ENCODE results near the gene NRXN3. TPM values are rescaled to one million over a fixed set of nuclear protein-coding genes. Genes with fewer than 3 reads are reported as not detected.

NRXN3 gene
- total RNA-seq, 2 experiments from 2014 or later: not detected

DNA sequence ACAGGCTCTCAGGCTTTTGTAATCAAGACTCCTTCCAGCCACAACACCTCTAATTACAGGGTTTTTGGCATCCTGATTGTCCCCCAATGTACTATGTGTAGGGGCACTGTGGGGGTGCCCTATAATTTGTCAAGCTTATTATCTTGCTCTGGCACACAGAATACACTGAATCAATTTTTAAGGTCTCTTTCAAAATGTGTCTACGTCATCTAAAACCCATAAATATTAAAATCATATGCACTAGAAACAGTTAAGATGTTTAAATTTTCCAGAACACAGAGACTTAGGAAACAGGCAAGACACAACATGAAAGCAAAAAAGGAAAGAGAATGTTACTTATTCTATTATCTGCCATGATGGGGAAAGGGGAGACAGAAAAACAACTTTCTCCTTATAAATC is 665.7 kb downstream of the NRXN3 start:
- intact Hi-C loops (cut with micrococcal nuclease): no loop called here
- ChIA-PET CTCF (no interaction called here), POLR2A (no interaction called here)
- no peak for DNase-seq
- no peaks in the 10 kb centered on the region for H3K27me3 Mint-ChIP-seq
- H3K36me3 Mint-ChIP-seq: no peaks in the 10 kb centered on the region
- H3K4me1 Mint-ChIP-seq (ENCODE audit: low read depth): no peaks in the 10 kb centered on the region
- H3K27ac Mint-ChIP-seq: no peak overlapping the region
- H3K4me3 Mint-ChIP-seq: no peak overlapping the region
- no peaks in the 10 kb centered on the region for H3K9me3 Mint-ChIP-seq

DNA sequence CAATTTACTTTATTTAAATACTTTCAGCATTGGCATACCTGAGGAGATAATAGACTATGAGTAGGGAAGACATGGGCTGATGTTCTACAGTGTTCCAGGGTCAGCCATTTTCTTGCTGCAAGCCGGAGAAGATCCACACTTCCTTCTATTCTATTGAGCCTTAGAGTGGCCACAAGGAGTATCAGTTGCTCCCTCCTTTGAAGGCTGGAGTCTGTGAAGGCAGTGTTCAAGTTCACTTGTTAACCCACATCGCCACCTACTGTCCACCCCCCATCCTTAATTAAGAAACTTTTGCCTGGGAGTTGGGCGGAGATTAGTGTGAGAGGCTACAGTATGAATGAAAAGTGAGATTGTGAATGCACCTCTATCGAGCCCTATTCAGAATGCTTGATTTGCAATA is 666.6 kb downstream of the NRXN3 start:
- Mint-ChIP-seq H3K4me1 (ENCODE audit: low read depth) (no peaks in the 10 kb centered on the region), H3K27me3 (no peaks in the 10 kb centered on the region), H3K4me3 (no peak overlapping the region), H3K36me3 (no peaks in the 10 kb centered on the region), H3K9me3 (no peaks in the 10 kb centered on the region), H3K27ac (no peak overlapping the region)
- DNase-seq: peak; percentile 20
- ChIA-PET CTCF (no interaction called here), POLR2A (no interaction called here)
- intact Hi-C loops (cut with micrococcal nuclease): no loop called here

DNA sequence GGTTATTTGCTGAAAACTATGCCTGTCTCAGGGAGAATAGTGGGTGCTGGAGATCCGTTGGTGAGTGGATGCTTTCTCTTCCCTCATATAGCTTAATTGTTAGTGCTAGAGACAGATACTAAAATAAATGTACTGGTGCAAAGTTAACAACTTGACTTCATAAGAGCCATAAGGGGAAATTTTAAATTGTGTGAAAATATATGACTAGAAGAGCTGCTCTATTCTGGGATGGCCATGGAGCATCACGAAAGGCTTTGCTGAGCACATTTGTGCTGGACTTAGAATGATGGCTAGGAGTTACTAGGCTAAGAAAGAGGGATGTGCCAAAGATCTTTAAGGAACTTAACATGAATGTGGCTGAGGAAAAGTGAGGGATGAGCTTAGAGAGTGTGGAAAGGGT is 668.8 kb downstream of the NRXN3 start:
- H3K36me3 Mint-ChIP-seq: no peaks in the 10 kb centered on the region
- ChIA-PET CTCF (interaction anchor here (0.6 kb wide), 1 partner anchor 10 kb away, joined by 3 read pairs; no protein-coding TSS in a partner anchor), POLR2A (no interaction called here)
- no peak overlapping the region for H3K27ac Mint-ChIP-seq
- DNase-seq: no peak
- intact Hi-C loops (cut with micrococcal nuclease): no loop called here
- no peaks in the 10 kb centered on the region for H3K4me1 Mint-ChIP-seq (ENCODE audit: low read depth)
- no peaks in the 10 kb centered on the region for H3K27me3 Mint-ChIP-seq
- no peaks in the 10 kb centered on the region for H3K9me3 Mint-ChIP-seq
- H3K4me3 Mint-ChIP-seq: no peak overlapping the region

DNA sequence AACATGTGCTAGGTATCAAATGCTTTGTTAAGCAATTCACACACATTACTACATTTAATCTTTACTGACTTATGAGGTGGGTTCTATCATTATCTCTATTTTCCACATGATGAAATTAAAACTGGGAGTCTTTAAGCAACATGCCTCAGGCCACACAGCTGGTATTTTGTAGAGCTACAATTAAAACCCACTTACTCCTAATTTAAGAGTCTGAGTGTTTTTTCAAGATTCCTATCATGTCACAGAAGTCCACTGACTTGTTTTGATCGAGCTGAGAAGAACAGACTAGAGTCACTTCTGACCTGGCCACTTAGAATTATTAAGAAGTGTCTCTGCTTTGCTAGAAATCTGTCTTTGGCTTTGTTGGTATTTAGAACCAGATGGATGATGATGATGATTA is 670.7 kb downstream of the NRXN3 start:
- DNase-seq: no peak
- ChIA-PET POLR2A (no interaction called here), CTCF (no interaction called here)
- no peak overlapping the region for H3K27ac Mint-ChIP-seq
- no peaks in the 10 kb centered on the region for H3K27me3 Mint-ChIP-seq
- no peaks in the 10 kb centered on the region for H3K9me3 Mint-ChIP-seq
- no peaks in the 10 kb centered on the region for H3K4me1 Mint-ChIP-seq (ENCODE audit: low read depth)
- intact Hi-C loops (cut with micrococcal nuclease): no loop called here
- no peaks in the 10 kb centered on the region for H3K36me3 Mint-ChIP-seq
- H3K4me3 Mint-ChIP-seq: no peak overlapping the region

DNA sequence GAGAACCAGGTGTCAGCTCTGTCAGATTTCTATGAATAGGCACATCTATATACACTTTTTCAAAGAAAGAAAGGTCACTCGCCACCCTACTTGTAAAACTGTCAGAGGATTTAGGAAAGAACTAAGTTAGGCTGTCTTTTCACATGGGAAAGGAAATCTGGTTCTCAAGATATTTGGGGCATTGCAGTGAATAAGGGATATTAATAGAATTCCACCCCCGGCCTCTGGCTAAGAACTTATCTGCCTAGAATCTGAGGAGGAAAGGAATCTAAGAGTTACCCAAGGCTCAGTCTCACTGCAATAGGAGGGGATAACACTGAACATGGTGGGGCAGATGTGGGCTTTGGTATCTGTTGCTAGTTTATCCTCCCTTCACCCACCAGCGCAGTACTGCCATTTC is 677.6 kb downstream of the NRXN3 start:
- H3K27ac Mint-ChIP-seq: no peak overlapping the region
- intact Hi-C loops (cut with micrococcal nuclease): no loop called here
- CTCF ChIA-PET: no interaction called here
- H3K4me3 Mint-ChIP-seq: no peak overlapping the region
- H3K4me1 Mint-ChIP-seq (ENCODE audit: low read depth): no peaks in the 10 kb centered on the region
- H3K9me3 Mint-ChIP-seq: no peaks in the 10 kb centered on the region
- POLR2A ChIA-PET: no interaction called here
- H3K36me3 Mint-ChIP-seq: no peaks in the 10 kb centered on the region
- H3K27me3 Mint-ChIP-seq: peaks cover 1% of the 10 kb centered on the region
- no peak for DNase-seq

DNA sequence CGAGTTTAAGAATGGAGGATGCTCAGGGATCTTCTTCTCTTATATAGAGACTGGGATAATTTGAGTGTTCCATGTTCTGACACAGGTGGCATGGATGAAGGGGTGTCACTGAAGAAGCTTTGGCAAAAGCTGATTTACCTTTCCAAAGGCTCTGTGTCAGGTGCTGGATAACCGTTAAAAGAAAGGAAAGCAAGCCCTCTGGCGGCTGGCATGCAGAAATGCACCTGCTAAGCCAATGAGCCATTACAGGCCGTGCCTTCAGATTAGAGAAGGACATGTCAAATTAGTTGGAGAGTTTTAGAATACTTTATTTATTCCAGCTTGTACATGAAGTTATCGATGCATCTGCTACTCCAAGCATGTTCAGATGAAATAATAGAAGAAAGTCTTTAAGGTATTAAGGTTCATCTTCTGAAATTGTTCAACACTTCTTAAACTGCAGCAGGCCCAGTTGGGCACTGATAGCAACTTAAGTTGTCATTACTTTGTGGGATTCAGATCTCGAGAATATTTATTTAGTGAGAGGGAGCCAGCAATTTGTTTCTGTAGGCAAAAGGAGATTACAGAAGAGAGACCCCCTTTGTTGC is 678.2 kb downstream of the NRXN3 start:
- ChIA-PET POLR2A (no interaction called here), CTCF (no interaction called here)
- Mint-ChIP-seq H3K4me1 (ENCODE audit: low read depth) (no peaks in the 10 kb centered on the region), H3K9me3 (no peaks in the 10 kb centered on the region), H3K36me3 (no peaks in the 10 kb centered on the region), H3K27me3 (peaks cover 1% of the 10 kb centered on the region), H3K27ac (no peak overlapping the region), H3K4me3 (no peak overlapping the region)
- DNase-seq: peak; percentile 28
- intact Hi-C loops (cut with micrococcal nuclease): no loop called here

DNA sequence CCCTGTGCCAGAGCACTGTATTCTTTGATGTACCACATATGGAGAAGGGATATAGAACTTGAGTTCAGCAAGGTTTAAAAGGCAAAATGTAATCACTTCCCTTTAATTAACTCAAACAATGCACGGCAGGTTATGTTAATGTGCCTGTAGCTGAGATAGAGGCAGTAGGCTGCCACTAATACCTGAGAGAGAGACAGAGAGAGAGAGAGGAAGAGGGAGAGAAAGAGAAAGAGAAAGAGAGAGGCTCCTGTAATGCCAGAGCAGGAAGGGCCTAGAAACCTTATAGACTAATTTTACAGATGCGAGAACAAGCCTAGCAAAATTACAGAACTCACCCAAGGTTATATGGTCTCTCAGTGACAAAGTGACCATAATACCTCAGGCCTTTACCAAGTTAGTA is 679.8 kb downstream of the NRXN3 start:
- Mint-ChIP-seq H3K4me1 (ENCODE audit: low read depth) (no peaks in the 10 kb centered on the region), H3K36me3 (no peaks in the 10 kb centered on the region), H3K9me3 (no peaks in the 10 kb centered on the region), H3K27ac (no peak overlapping the region), H3K27me3 (peaks cover 1% of the 10 kb centered on the region), H3K4me3 (no peak overlapping the region)
- intact Hi-C loops (cut with micrococcal nuclease): no loop called here
- POLR2A ChIA-PET: no interaction called here
- DNase-seq: no peak
- CTCF ChIA-PET: interaction anchor here (1.0 kb wide), 1 partner anchor 11 kb away, joined by 3 read pairs; no protein-coding TSS in a partner anchor

DNA sequence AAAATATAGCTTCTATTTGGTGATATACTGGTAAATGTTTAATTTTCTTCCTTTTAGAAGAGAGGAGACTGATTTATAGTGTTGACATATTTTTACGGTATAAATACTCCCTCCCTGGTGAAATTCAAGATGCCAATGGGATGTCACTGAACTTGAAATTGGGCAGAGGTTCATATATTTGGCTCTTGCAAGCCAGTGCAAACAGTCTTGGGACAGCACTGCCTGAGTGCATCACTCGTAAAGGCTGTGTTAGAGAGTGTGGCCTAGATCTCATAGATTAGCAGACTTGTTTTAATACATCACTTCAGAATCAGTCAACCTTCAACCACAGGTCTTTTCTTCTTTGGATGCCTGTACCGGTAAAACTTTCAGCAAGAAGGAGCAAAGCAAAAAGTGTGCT is 681.0 kb downstream of the NRXN3 start:
- ChIA-PET POLR2A (no interaction called here), CTCF (no interaction called here)
- H3K36me3 Mint-ChIP-seq: no peaks in the 10 kb centered on the region
- H3K4me1 Mint-ChIP-seq (ENCODE audit: low read depth): no peaks in the 10 kb centered on the region
- H3K27ac Mint-ChIP-seq: no peak overlapping the region
- no peak overlapping the region for H3K4me3 Mint-ChIP-seq
- intact Hi-C loops (cut with micrococcal nuclease): no loop called here
- no peaks in the 10 kb centered on the region for H3K9me3 Mint-ChIP-seq
- H3K27me3 Mint-ChIP-seq: peaks cover 1% of the 10 kb centered on the region
- DNase-seq: no peak

DNA sequence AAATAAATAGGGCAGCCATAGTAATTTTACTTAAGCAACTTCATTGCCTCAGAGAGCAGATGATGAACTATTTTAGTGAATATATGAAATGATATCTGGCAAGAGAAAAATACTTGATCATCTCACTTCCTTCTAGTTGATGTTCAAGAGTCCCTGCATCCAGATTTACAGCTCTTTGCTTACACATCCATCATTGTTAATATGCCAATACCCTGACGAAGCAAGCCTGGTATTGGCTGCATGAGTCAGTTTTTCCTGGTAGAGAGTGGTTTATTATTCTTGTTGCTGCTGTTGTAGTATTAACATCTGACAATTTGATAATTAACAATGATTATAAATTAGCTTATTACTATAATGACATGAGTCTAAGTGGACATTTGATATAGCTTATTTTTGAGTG is 681.9 kb downstream of the NRXN3 start:
- POLR2A ChIA-PET: no interaction called here
- intact Hi-C loops (cut with micrococcal nuclease): no loop called here
- H3K27me3 Mint-ChIP-seq: peaks cover 1% of the 10 kb centered on the region
- H3K27ac Mint-ChIP-seq: no peak overlapping the region
- CTCF ChIA-PET: no interaction called here
- H3K9me3 Mint-ChIP-seq: no peaks in the 10 kb centered on the region
- H3K4me1 Mint-ChIP-seq (ENCODE audit: low read depth): no peaks in the 10 kb centered on the region
- no peak overlapping the region for H3K4me3 Mint-ChIP-seq
- DNase-seq: no peak
- no peaks in the 10 kb centered on the region for H3K36me3 Mint-ChIP-seq

DNA sequence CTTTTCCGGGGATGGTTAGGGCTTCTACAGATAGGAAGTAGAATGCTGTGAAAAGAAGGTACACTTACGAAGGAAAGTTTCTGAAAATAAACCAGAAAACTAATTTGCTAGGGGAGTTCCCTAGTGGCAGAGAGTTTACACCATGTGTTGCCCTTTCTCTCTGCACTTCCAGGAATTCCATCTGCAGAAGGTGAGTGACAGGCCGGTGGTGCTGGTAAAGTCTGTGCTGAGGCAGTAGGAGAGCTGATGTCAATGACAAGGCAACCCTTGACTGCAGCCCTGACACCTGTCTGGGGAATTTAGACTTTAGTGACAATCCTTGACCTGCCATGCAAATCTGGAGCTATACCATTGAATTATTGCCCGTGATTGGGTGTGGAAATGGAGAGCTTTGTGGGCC is 687.8 kb downstream of the NRXN3 start:
- Mint-ChIP-seq H3K4me3 (no peak overlapping the region), H3K27me3 (no peaks in the 10 kb centered on the region), H3K4me1 (ENCODE audit: low read depth) (no peaks in the 10 kb centered on the region), H3K9me3 (no peaks in the 10 kb centered on the region), H3K36me3 (no peaks in the 10 kb centered on the region), H3K27ac (no peak overlapping the region)
- DNase-seq: no peak
- intact Hi-C loops (cut with micrococcal nuclease): no loop called here
- POLR2A ChIA-PET: no interaction called here
- CTCF ChIA-PET: no interaction called here

DNA sequence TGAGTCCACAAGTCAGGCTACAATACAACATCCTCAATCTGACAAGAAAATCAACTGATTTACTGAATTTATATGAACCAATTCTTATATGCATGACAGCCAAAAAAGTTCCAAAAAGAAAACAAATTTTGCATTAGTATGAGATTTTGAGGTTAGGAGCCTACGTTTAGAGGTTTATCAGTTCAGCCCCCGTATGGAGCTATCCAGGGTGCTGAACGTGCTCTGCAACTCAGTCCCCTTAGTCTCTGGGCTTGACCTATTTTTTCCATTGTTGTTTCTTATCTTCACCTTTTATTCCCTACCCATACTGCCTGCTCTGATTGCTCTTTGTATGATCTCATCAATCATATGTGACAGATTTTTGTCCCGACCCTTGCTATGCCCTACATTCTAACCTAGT is 693.0 kb downstream of the NRXN3 start:
- Mint-ChIP-seq H3K9me3 (peaks cover 3% of the 10 kb centered on the region), H3K27me3 (no peaks in the 10 kb centered on the region), H3K4me3 (no peak overlapping the region), H3K4me1 (ENCODE audit: low read depth) (no peaks in the 10 kb centered on the region), H3K27ac (no peak overlapping the region), H3K36me3 (no peaks in the 10 kb centered on the region)
- POLR2A ChIA-PET: no interaction called here
- CTCF ChIA-PET: no interaction called here
- intact Hi-C loops (cut with micrococcal nuclease): no loop called here
- DNase-seq: peak; percentile 19

DNA sequence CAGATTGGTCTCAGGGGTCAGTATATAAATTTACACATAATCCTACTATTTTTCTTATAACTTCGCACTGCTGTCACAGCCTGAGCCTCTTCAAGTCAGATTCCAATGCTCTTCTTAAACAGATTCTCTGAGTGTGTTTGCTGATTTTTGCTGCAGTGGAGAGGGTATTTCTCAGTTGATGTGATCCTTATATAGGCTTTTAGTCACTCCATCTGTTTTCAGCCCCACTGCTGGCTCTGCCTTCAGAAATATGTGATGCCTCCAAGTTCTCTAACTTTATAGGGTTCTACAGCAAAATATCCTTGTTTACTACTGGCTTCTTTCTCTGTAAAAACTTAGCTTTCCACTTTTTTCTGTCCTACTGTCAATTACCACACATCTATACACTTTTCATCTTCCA is 702.7 kb downstream of the NRXN3 start:
- no peaks in the 10 kb centered on the region for H3K36me3 Mint-ChIP-seq
- H3K4me3 Mint-ChIP-seq: no peak overlapping the region
- ChIA-PET POLR2A (no interaction called here), CTCF (no interaction called here)
- no peaks in the 10 kb centered on the region for H3K27me3 Mint-ChIP-seq
- no peak for DNase-seq
- no peaks in the 10 kb centered on the region for H3K4me1 Mint-ChIP-seq (ENCODE audit: low read depth)
- no peak overlapping the region for H3K27ac Mint-ChIP-seq
- peaks cover 2% of the 10 kb centered on the region for H3K9me3 Mint-ChIP-seq
- intact Hi-C loops (cut with micrococcal nuclease): no loop called here

DNA sequence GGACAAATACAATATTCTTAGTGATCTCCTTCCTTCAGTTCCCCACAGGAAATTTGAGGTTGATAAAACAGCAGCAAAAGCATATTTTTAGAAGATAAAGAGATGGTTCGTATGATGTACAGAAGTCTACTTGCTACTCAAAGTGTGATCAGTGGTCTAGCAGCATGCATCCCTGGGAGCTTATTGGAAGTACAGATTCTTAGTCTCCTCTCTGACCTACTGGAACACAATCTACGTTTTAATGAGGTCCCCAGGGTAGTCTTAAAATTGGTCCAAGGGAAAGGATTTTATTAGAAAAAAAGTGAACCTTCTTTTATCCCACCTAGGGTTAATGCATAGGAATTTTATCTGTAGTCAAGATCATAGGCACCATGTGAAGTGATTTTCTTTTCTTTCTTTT is 703.4 kb downstream of the NRXN3 start:
- POLR2A ChIA-PET: no interaction called here
- Mint-ChIP-seq H3K4me1 (ENCODE audit: low read depth) (no peaks in the 10 kb centered on the region), H3K27me3 (no peaks in the 10 kb centered on the region), H3K27ac (no peak overlapping the region), H3K4me3 (no peak overlapping the region), H3K9me3 (peaks cover 2% of the 10 kb centered on the region), H3K36me3 (no peaks in the 10 kb centered on the region)
- CTCF ChIA-PET: no interaction called here
- intact Hi-C loops (cut with micrococcal nuclease): no loop called here
- no peak for DNase-seq

DNA sequence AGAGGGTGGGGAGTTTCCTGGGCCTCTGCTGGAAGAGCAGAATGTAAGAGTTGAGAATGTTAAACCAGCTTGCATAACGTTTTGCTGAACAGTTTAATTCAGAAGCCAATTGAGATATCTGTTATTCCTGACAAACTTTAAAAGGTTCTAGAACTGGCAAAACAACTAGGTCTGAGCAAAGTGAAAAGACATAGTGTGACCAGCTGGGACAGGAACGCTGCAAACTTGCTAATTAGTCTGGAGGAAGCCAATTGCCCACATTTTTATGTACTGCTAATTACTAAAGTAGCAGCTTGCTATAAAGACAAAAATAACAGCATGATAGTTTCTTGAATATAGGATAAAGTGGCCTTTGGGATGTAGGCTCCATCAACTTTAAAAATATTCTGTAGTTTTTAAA is 704.9 kb downstream of the NRXN3 start:
- no peaks in the 10 kb centered on the region for H3K27me3 Mint-ChIP-seq
- H3K36me3 Mint-ChIP-seq: no peaks in the 10 kb centered on the region
- ChIA-PET POLR2A (no interaction called here), CTCF (no interaction called here)
- no peak overlapping the region for H3K4me3 Mint-ChIP-seq
- no peaks in the 10 kb centered on the region for H3K4me1 Mint-ChIP-seq (ENCODE audit: low read depth)
- intact Hi-C loops (cut with micrococcal nuclease): no loop called here
- H3K27ac Mint-ChIP-seq: no peak overlapping the region
- DNase-seq: no peak
- no peaks in the 10 kb centered on the region for H3K9me3 Mint-ChIP-seq

All from activated CD4-positive, alpha-beta memory T cell treated with anti-CD3 and anti-CD28 coated beads for 36 hours (primary cell).